Glutamatergic neuron (in vitro differentiated cells): ENCODE data around the gene SVIL. TPM values are rescaled to one million over a fixed set of nuclear protein-coding genes. Genes with fewer than 3 reads are reported as not detected.
"Not testable (repeated sequence)": the region's sequence is repeated elsewhere in the genome, so short reads cannot be mapped to it uniquely, and the experiment has no call there.

ENCODE experiments used
- DNase-seq: peaks from one replicate; pipeline ENCODE4 v3.0.0; 2022
- H3K27ac Mint-ChIP-seq: one replicate; pipeline ENCODE4 v1.8.0; 2020; ENCODE audit warnings: mild to moderate bottlenecking, mixed read lengths, inconsistent platforms; ENCODE audit not compliant: unreplicated experiment
- H3K27me3 Mint-ChIP-seq: one replicate; pipeline ENCODE4 v1.8.0; 2020; ENCODE audit warnings: mild to moderate bottlenecking, moderate library complexity, mixed read lengths, inconsistent platforms; ENCODE audit not compliant: unreplicated experiment
- H3K36me3 Mint-ChIP-seq: one replicate; pipeline ENCODE4 v1.8.0; 2020; ENCODE audit warnings: mild to moderate bottlenecking, mixed read lengths, inconsistent platforms; ENCODE audit not compliant: unreplicated experiment
- H3K4me1 Mint-ChIP-seq: one replicate; pipeline ENCODE4 v1.8.0; 2020; ENCODE audit warnings: mild to moderate bottlenecking, low read depth, mixed read lengths, inconsistent platforms; ENCODE audit not compliant: unreplicated experiment
- H3K4me3 Mint-ChIP-seq: one replicate; pipeline ENCODE4 v1.8.0; 2020; ENCODE audit warnings: mild to moderate bottlenecking, mixed read lengths, inconsistent platforms; ENCODE audit not compliant: unreplicated experiment
- H3K9me3 Mint-ChIP-seq: one replicate; pipeline ENCODE4 v1.8.0; 2020; ENCODE audit warnings: mild to moderate bottlenecking, moderate library complexity, mixed read lengths, inconsistent platforms; ENCODE audit not compliant: unreplicated experiment
- total RNA-seq: library from RNA; stranded (reverse); fragmentation: NEBNext Ultra II Directional; extraction: Animal tissue kit (Norgen Biotek cat#: 25700); gene quantifications from one replicate; pipeline ENCODE4 v1.2.1, GENCODE V29; 2021; ENCODE audit not compliant: unreplicated experiment
- TF ChIP-seq, protein P1 (sequence below): fragments of 200-600 bp; sonication (generic); IDR thresholded peaks from one replicate; pipeline ENCODE4 v1.5.0; 2021; ENCODE audit not compliant: partially characterized antibody, unreplicated experiment

SVIL gene
- total RNA-seq, 1 donor from 2014 or later: 117 TPM

DNA sequence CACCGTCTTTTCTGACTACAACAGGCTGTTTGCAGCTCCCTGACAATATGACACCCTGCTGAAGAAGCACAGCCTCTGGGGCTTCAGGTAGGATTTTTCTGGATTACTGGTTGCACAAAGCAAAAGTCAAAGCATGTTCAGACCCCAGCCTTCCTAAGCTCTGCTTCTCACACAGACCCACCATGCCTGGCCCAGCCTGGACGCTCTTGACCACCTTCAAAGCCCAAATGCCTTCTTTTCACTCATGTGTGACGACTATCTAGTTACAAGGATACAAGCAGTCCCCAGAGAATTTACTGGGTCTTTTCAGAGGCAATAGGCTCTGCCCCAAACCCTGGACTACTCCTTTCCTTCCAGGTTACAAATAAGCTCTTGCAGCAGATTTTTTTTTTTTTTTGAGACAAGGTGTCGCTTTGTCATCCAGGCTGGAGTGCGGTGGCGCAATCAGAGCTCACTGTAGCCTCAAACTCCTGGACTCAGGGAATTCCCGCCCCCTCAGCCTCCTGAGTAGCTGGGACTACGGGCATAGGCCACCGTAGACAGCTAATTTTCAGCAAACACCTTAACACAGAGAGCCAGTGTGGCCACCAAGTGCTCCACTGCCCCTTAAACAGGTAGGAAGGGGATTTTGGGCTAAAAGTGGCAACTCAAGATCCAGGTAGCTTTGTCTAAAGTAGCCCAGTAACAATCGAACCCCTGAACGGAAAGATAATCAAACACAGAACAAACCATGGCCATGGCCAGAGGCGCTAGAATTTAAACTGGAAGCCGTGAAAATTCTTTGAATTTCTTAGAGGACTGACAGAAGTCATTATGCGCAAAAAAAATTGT, 16.2 kb downstream of the SVIL start:
- Mint-ChIP-seq H3K27ac (peak overlapping the region; percentile 91), H3K36me3 (no peaks in the 10 kb centered on the region), H3K9me3 (peaks cover 14% of the 10 kb centered on the region), H3K4me1 (peaks cover 57% of the 10 kb centered on the region), H3K4me3 (peak overlapping the region; percentile 58), H3K27me3 (peaks cover 8% of the 10 kb centered on the region)
- TF ChIP-seq, protein P1, sequence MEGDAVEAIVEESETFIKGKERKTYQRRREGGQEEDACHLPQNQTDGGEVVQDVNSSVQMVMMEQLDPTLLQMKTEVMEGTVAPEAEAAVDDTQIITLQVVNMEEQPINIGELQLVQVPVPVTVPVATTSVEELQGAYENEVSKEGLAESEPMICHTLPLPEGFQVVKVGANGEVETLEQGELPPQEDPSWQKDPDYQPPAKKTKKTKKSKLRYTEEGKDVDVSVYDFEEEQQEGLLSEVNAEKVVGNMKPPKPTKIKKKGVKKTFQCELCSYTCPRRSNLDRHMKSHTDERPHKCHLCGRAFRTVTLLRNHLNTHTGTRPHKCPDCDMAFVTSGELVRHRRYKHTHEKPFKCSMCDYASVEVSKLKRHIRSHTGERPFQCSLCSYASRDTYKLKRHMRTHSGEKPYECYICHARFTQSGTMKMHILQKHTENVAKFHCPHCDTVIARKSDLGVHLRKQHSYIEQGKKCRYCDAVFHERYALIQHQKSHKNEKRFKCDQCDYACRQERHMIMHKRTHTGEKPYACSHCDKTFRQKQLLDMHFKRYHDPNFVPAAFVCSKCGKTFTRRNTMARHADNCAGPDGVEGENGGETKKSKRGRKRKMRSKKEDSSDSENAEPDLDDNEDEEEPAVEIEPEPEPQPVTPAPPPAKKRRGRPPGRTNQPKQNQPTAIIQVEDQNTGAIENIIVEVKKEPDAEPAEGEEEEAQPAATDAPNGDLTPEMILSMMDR: no peak
- no peak for DNase-seq

DNA sequence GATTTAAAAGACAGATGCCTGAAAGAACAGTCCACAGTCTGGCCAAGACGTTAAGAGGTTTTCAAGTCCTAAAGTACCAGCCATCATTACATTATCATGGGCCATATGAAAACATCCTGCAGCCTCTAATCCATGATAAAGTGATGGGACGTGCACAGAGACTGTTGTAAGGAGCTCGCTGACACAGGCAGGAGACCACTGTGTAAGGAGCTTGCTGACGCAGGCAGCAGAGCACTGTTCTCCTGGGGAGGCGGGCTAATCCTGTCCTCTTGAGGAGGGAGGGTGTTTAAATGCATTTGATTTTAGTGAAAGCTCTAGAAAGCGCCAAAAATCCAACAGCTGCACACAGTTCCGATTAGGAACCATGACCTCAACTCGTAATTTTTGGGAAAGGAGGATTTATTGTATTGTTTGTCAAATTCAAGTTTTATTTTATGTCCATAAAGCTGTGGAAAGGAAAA, 16.9 kb downstream of the SVIL start:
- TF ChIP-seq, protein P1: no peak
- DNase-seq: no peak
- Mint-ChIP-seq H3K27me3 (peaks cover 7% of the 10 kb centered on the region), H3K4me3 (peak overlapping the region; percentile 57), H3K4me1 (peaks cover 51% of the 10 kb centered on the region), H3K27ac (peak overlapping the region; percentile 93), H3K9me3 (peaks cover 14% of the 10 kb centered on the region), H3K36me3 (no peaks in the 10 kb centered on the region)

- no peak overlapping the region for H3K27ac Mint-ChIP-seq
- H3K4me1 Mint-ChIP-seq: peaks cover 52% of the 10 kb centered on the region
- H3K36me3 Mint-ChIP-seq: no peaks in the 10 kb centered on the region
- TF ChIP-seq, protein P1: no peak
- DNase-seq: no peak
- peaks cover 10% of the 10 kb centered on the region for H3K9me3 Mint-ChIP-seq
- H3K4me3 Mint-ChIP-seq: no peak overlapping the region
- H3K27me3 Mint-ChIP-seq: peaks cover 7% of the 10 kb centered on the region
These were observed 18.2 kb downstream of the SVIL start for GRCh38 chr10:29616542-29616941.

GRCh38 chr10:29615195-29615594, 19.6 kb downstream of the SVIL start:
- DNase-seq: no peak
- H3K27ac Mint-ChIP-seq: peak overlapping the region; percentile 44
- no peak overlapping the region for H3K4me3 Mint-ChIP-seq
- H3K4me1 Mint-ChIP-seq: peaks cover 55% of the 10 kb centered on the region
- H3K27me3 Mint-ChIP-seq: peaks cover 9% of the 10 kb centered on the region
- no peaks in the 10 kb centered on the region for H3K36me3 Mint-ChIP-seq
- H3K9me3 Mint-ChIP-seq: peaks cover 11% of the 10 kb centered on the region
- TF ChIP-seq, protein P1: no peak

- not testable (repeated sequence) for H3K27ac Mint-ChIP-seq, H3K4me3 Mint-ChIP-seq, H3K36me3 Mint-ChIP-seq, DNase-seq
- peaks cover 11% of the 10 kb centered on the region for H3K9me3 Mint-ChIP-seq
- H3K4me1 Mint-ChIP-seq: peaks cover 51% of the 10 kb centered on the region
- peaks cover 11% of the 10 kb centered on the region for H3K27me3 Mint-ChIP-seq
These were observed 20.5 kb downstream of the SVIL start for GRCh38 chr10:29614289-29614688.
